ENCODE measurements around the gene GSTK1.
A peak's percentile ranks its signal among the peaks of the same experiment; 100 is the strongest.

Gene GSTK1

GRCh38 chr7:143296686-143297085 lies 33.4 kb downstream of the GSTK1 start:
- no peak for DNase-seq (ENCODE audit: low read depth, low spot score)

GRCh38 chr7:143299346-143299745 lies 36.1 kb downstream of the GSTK1 start:
- DNase-seq (ENCODE audit: low read depth, low spot score) = no peak

- peak; percentile 21 for DNase-seq (ENCODE audit: low read depth, low spot score)
Observed at GRCh38 chr7:143299840-143300239, 36.6 kb downstream of the GSTK1 start.

GRCh38 chr7:143300959-143301935 lies 38.0 kb downstream of the GSTK1 start:
- DNase-seq (ENCODE audit: low read depth, low spot score) = no peak

- DNase-seq (ENCODE audit: low read depth, low spot score) = no peak
Observed at GRCh38 chr7:143303733-143304132, 40.5 kb downstream of the GSTK1 start.

GRCh38 chr7:143304938-143305337 lies 41.7 kb downstream of the GSTK1 start:
- DNase-seq (ENCODE audit: low read depth, low spot score) = no peak

- peak; percentile 19 for DNase-seq (ENCODE audit: low read depth, low spot score)
Observed at GRCh38 chr7:143305423-143306070, 42.3 kb downstream of the GSTK1 start.

- no peak for DNase-seq (ENCODE audit: low read depth, low spot score)
Observed at GRCh38 chr7:143308632-143309031, 45.4 kb downstream of the GSTK1 start.

GRCh38 chr7:143314127-143314526 lies 50.9 kb downstream of the GSTK1 start:
- DNase-seq (ENCODE audit: low read depth, low spot score) = no peak

GRCh38 chr7:143315776-143316175 lies 52.5 kb downstream of the GSTK1 start, which contains the start of gene CLCN1:
Gene CLCN1 (plus strand): TSS chr7:143316111. CDS start chr7:143316213, 102 bp downstream.
- no peak for DNase-seq (ENCODE audit: low read depth, low spot score)

GRCh38 chr7:143316492-143316891 lies 53.3 kb downstream of the GSTK1 start:
- no peak for DNase-seq (ENCODE audit: low read depth, low spot score)

GRCh38 chr7:143318661-143319060 lies 55.4 kb downstream of the GSTK1 start:
- no peak for DNase-seq (ENCODE audit: low read depth, low spot score)
